CD4-positive, alpha-beta T cell treated with Interleukin-6 for 4 hours (primary cell): ENCODE data around the gene SARM1.
"Not testable (repeated sequence)": the region's sequence is repeated elsewhere in the genome, so short reads cannot be mapped to it uniquely, and the experiment has no call there.

ENCODE experiments used
- DNase-seq: peaks from one replicate; pipeline ENCODE4 v3.0.0-alpha.2; 2020; ENCODE audit warnings: mixed read lengths

The SARM1 gene

GRCh38 chr17:28433721-28434120 is 62.2 kb downstream of the SARM1 start:
- DNase-seq = no peak

GRCh38 chr17:28434326-28434725 is 62.8 kb downstream of the SARM1 start:
- DNase-seq = not testable (repeated sequence)

DNA sequence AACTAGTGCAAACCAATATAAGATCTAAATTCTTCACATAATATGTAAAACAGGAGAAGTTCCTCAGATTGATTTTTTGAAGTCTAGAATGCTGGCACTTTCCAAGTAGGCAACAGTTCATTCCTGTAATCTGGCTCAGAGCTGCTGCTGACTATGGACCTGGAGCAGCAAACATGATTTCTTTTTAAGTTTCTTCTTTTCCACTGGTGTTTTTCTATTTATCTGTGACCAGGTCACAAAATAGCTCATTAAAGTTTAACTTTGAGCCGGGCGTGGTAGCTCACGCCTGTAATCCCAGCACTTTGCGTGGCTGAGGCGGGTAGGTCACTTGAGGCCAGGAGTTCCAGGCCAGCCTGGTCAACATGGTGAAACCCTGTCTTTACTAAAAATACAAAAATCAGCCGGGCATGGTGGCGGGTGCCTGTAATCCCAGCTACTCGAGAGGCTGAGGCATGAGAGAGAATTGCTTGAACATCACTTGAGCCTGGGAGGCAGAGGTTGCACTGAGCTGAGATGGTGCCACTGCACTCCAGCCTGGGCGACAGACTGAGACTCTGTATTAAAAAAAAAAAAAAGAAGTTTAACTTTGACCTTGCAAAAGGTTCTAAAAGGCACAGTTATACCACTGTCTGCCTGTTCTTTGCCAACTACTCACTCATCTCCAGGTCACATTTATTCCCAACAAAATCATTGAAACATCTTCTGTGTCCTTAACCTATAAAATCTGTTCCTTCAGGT is 72.6 kb downstream of the SARM1 start:
- DNase-seq = no peak

DNA sequence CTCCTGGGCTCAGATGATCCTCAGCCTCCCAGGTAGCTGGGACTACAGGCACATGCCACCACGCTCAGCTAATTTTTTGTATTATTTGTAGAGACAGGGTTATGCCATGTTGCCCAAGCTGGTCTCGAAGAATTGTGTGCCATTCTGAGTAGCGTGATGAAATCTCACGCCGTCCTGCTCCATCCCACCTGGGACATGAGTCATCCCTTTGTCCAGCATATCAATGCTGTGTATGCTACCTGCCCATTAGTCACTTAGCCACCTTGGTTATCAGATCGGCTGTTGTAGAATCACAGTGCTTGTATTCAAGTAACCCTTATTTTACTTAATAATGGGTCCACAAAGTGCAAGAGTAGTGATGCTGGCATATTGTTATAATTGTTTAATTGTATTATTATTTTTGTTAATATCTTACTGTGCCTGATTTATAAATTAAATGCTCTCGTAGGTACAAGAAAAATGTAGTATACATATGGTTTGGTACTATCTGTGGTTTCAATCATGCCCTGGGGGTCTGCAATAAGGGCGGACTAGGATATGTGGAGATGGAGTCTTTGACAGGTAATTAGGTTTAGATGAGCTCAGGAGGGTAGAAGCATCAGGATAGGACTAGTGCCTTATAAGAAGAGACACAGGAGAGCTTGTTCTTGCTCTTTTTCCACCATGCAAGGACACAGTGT is 75.4 kb downstream of the SARM1 start:
- DNase-seq = no peak

GRCh38 chr17:28447396-28447760 is 75.9 kb downstream of the SARM1 start:
- no peak for DNase-seq

DNA sequence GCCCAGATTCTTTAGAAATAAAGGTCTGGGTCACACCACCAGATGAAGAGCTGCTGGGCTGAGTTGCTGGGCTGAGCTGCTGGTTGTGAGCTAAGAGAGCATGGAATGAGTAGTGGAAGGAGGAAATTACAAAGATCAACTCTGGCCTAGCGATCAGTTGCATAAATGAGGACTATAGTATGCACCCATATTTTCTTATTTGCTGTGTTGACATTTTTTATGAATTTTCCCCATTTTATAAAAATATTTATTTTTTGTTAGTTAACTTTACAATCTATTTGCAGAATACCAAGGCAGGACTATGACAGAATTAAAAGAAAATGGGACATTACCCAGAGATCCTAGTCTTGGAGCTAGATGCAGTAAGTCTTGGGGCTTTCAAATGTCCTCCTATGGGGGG is 78.4 kb downstream of the SARM1 start:
- DNase-seq = no peak
